Amygdala (tissue), 56 donors: Measurements from ENCODE around the gene ALG8.
"Not testable (repeated sequence)": the region's sequence is repeated elsewhere in the genome, so short reads cannot be mapped to it uniquely, and the experiment has no call there.

Experiments used
- DNase-seq, 56 donors: peaks; one replicate each; lab custom pipeline; 2025; lab: John Stamatoyannopoulos, UW

ALG8 gene

DNA sequence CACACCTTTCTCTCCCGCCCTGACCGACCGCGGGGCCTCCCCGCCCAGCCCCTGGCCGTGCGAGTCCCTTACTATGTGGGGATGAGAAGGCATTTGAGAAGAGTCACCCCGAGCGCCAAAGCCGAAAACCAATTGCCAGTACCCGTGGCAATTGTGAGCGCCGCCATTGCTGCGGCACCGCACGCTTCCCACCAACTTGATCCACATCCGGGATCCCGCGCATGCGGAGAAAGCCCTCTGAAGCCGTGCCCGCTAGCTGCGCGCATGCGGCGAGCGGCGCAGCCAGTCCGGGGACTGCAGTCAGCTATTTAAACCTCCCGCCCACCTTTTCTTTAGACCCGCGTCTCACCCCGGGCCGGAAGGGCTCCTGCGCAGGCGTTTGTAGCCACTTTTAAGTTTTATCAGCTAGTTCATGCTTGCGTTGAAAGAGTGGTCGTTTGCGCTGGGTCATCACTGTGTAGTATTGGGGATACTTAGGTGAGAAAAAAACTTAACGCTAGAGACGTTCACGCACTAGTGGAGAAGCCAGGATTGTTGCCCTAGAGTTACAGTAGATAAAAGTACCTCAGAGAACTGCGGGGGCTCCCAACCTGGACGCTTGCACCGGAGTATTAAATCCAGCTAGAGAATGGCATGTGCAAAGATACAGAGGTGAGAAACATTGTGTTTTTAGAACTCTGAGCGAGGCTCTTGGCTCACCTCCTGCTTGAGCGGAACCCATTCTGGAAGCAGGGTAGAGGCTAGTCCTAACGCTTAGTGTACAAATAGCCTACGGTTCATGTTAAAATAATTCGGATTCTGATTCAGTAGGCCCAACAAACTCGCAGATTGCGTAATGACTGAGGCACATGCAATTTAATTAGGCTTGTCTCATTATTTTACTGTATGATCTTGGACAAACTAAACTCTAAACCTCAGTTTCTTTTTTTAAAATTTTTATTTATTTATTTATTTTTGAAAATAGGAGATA lies at the start of gene ALG8:
TSS of gene ALG8 (minus strand) at position 205 of the 970 bp plus-strand sequence. CDS start at position 167, 38 bp downstream.
- DNase-seq = peak; percentile 60 to 97 (median 88)

DNA sequence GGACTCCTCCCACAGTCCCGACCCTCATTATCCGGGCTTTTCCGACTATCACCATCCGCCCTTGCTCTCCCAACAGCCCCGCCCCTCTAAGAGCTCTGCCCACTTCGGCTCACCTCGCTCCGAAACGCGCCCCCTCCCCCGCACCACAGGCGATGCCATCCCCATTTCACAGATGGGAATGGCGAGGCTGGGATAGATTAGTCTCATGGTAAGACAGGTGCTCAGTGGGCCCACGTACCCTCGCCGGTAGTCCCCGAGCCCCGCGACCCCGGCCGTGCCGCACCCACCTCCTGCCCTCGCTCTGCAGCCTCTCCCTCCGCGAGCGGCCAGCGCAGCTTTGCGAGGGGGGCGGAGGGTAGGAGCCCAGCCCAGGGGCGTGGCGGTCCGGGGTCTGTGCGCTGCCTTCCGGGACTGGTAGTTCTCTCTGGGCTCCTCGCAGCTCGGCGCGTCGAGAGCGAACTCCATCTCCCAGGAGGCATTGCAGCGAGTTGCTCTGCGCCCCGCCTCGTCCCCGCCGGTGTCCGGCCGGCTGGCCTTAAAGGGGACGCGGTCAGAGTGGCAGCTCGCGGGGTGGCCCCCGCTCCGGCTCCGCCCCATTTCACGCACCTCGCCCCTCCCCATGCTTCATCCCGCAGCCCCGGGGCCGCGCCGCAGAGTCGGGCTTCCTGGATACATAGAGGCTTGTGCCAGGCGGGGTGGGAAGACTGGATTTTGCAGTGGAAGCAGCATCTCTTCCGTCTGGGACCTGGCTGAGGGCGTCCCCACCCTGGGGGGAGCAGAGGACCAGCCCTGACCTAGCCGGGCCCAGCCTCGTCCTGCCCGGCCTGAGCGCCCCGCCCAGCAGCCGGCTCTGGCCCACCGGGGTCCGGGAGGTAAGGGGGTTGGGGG lies 49.1 kb upstream of the ALG8 start, which contains the start of the genes KCTD21 and USP35:
TSS of gene KCTD21 (minus strand) at position 341 of the 888 bp plus-strand sequence. CDS start 14,072 bp downstream, outside the sequence.
TSS of gene USP35 (plus strand) at position 634 of the 888 bp plus-strand sequence. CDS start 7,327 bp downstream, outside the sequence.
- DNase-seq = peak; percentile 55 to 99 (median 94)

DNA sequence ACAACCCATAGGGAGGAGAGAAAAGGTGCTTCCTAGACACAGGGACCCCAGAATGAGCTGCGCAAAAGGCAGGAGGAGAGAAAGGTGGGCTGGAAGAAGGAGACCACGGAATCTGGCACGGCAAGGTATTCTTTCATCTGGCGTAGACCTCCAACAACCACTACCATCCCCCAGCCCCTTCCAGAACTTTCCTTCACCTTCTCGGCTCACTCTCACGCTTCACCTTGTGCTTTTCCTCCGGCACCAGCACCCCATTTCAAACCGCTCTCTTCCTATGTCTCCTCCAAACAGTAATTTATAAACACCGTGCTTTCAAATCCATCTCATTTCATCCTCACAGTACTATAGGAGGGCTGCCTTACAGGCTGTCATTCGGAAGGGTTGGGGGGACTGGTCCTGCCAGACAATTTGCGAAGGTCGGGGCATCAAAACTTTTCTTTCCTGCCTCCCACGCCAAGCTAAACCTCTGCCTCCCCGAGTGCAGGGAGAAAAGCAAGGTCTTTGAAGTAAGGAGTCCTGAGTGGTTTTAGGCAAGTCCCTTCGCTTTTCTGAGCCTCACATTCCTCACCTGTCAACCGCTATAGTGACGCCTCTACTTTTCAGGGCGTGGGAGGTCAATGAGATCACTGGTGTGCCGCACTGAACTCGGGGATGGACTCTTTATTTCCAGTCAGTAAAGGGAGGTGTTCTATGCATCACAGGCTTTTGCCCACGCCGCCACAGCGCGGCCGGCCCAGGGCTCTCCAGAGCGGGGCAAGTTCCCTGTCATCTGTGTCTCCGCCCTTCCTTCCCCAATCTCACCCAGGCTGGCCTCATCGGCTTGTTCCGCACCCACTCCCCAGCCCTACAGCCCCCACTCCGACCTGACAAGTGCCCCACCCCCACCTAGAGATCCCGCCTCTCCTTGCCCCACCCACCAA lies 48.2 kb upstream of the ALG8 start:
- peak in 4 of 56 donors; percentile 44 to 87 (median 65) for DNase-seq

DNA sequence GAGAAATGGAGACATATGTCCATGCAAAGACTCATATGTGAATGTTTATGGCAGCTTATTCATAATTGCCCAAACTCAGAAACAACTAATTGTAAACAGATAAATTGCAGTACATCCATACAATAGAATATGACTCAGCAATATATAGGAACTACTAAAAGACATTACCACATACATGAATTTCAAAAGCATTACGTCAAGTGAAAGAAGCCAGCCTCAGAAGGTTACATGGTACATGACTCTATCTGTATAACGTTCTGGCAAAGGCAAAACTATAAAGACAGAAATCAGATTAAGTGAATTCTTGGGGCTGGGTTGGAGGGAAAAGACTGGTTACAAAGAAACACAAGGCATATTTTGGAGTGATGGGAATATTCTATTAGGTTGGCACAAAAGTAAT lies 41.8 kb upstream of the ALG8 start:
- DNase-seq = no peak

DNA sequence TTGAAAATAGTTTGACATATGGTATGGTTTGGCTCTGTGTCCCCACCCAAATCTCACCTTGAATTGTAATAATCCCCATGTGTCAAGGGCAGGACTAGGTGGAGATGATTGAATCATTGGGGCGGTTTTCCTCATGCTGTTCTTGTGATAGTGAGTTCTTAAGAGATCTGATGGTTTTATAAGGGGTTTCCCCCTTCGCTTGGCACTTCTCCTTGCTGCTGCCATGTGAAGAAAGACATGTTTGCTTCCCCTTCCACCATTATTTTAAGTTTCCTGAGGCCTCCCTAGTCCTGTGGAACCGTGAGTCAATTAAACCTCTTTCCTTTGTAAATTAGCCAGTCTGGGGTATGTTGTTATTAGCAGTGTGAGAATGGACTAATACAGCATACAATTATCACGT lies 41.3 kb upstream of the ALG8 start:
- no peak for DNase-seq

DNA sequence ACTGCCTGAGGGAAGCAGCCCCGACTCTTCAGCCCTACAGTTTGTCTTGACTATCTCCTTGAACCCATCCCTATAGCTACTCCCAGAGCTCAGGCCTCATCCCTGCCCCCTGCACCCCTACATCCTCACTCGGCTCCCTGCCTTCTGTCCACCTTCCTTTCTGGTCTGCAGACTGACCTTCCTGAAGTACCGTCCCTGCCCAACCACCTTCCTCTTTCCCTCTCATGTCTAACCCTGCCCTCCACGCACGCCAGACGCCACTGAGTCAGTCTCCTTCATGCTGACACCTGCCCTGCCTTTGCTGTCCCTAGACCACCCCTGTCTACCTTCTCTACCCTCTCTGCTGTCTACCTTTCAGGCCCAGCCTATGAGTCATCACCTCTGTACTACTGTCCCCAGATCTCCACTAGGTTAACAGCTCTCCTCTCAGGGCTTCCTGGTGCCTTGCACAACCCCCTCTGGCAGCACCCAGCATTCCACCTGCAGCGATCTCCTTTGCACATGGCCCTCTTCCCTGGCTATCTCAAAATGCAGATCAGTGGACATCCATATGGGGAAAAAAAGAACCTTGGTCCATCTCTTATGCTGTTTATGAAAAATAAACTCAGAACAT lies 40.1 kb upstream of the ALG8 start:
- no peak for DNase-seq

DNA sequence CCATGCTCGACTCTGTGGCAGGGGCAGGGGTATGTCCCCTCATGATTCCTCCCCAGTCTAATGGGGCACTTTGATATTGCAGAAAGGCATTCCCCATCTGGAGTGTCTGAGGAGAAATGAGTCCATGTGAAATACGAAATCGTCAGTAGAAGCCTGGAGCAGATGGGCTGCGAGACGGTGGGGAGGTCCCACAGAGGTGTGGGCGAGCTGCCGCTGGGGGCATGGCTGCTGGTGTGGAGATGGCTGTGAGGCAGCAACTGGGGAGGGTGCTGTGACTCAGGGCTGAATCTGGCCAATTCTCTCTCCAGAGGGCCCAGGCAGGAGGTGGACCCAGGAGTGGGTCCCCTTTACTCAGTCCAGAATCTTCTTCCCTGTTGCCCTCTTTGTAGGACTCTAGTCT lies 37.8 kb upstream of the ALG8 start:
- DNase-seq = no peak

DNA sequence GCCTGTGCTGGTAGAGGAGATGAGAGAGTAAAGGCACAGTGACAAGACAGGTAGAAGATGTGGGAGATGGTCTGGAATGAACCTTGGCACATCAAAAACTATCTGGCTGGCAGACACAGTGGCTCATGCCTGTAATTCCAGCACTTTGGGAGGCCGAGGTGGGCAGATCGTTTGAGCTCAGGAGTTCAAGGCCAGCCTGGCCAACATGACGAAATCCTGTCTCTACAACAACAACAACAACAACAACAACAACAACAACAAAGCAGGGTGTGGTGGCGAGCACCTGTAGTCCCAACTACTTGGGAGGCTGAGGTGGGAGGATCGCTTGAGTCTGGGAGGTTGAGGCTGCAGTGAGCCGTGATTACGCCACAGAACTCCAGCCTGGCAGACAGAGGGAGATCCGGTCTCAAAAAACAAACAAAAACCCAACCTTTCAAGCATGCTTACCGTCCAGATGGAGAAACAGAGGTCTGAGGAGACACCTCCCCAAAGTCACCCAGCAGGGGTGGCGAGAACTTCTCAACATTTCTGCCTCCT lies 37.2 kb upstream of the ALG8 start:
- DNase-seq = no peak

DNA sequence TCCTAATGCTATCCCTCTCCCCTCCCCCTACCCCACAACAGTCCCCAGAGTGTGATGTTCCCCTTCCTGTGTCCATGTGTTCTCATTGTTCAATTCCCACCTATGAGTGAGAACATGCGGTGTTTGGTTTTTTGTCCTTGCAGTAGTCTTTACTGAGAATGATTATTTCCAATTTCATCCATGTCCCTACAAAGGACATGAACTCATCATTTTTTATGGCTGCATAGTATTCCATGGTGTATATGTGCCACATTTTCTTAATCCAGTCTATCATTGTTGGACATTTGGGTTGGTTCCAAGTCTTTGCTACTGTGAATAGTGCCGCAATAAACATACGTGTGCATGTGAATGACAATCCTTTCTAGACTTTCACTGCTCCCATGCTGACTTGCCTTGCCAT lies 36.4 kb upstream of the ALG8 start:
- not testable (repeated sequence) for DNase-seq

DNA sequence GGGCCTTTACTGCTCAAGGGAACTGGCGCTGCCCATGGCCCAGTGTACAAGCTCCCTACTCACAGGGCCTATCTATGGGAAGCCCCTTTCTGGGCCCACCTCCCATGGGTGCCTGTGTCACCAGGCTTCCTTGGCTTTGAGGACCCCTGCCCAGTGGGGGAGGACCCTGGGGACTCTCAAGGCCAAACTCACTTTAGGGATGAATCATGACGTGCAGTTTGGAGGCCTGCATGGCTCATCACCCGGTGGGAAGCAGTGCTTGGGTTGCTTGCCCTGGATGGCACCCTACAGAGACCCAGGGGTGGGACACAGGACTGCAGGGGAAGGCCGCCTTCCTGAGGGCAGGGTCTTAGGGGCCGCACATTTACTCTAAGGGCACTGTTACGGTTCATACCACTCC lies 32.5 kb upstream of the ALG8 start:
- no peak for DNase-seq

DNA sequence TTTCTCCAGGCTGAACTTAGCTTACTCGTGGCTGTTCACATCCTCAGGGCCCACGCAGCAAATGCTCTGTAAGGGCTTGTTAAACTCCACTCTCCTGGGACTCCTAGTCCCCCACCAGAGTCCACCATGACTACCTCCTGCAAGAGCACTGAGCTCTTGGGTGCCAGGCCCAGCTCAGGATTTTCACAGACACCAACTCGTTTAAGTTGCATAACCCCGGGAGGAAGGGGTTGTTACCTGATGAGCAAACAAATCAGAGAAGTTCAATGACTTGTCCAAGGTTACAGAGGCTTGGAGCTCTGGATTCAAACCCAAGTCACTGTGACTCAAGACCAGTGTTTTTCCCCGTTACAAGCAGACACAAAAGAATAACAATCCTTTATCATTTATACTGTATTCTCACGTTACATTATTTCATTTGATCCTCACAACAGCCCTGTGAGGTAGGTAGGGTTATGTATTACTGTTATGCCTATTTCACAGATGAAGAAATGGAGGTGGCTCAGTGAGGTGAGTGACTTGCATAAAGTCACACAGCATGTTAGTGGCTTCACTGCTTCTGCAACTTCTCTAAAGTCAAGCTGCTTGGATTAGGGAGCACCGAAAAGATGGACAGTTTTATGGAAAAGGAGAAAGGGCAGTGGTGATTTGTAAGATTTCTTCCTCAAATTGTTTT lies 31.6 kb upstream of the ALG8 start:
- no peak for DNase-seq

DNA sequence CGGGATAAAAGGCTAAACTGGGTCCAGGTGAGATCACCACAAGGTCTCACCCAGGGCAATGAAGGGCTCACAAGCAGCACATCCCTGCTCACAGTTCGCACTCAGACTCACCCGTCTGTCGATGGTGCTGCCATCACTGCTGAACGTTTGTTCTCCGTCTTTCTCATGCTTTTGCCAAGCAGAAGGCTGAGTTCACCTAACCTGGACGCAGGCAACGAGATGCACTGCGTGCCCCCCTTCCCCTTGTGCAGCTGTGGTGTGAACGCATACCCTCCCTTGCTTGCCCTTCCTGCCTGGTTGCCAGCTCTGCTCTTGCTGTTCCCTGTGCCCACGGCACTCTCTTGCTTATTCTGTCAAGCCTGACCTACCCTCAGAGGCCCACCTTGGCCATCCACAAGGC lies 31.0 kb upstream of the ALG8 start:
- no peak for DNase-seq

DNA sequence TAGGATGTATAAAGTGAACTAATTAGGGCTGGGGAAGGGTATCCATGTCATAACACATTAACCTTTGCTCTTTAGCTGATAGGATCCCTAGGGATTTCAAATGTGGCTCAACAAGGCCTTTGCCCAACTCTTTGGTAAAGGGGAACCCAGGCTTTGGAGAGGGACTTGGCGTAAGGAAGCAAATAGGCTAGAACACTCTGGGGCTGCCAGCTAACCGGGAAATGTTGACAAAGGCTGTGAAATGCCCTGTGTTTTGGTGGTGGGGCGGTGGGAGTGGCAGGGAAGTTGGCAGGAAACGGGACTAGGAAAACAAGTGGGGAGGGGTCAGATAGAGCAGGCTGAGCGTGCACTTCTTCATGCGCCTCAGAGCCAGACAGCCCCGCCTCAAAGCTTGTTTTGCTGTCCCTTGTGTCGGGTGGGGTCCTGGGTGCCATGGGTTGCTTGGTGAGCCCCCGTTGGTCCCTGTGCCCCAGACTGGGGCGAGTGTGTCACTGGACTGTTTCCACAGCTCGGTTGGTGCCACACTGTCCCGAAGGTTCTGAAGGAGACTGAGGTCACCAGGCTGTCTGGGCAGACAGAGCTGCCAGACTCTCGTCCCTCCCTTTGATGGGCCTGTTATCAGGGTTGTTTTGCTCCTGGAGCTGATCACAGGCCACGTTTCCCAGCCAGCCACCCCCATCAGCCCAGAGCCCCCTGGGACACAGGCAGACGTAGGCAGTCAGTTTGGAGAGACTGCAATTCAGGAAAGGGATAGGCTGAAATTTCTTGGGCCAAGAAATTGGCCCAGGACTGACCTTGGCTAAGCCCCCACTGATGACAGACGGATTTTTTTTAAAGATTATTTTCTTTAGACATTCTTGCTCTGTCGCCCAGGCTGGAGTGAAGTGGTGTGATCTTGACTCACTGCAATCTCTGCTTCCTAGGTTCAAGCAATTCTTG lies 29.4 kb upstream of the ALG8 start:
- peak in 1 of 56 donors; percentile 27 for DNase-seq

DNA sequence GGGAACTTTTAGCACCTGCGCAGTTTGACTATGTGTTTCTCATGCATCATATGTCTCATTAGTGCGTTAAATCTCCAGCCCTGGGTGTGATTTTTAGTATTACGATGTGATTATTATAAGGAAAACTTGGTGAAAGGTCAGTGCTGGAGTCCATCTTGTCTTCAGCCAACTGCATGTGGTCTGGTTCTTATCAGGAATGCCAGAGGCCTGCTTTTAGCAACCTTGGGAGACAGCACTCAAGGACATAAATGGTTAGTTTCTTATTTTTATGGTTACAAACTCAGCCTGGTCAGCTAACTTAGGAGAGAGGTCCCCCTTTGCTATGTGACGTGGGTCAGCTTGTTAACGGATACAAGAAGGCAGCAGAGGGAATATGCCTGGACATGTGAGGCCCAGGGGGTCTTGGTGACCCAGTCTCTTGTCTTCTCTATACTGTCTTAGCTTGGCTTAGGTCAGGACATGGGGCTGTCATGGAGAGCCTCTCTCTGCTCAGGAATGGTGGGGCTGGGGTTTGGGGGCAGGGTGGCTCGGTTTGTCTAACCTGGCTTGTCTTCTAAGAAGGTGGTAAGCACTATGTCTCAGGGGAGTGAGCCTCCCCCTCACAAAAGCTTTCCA lies 27.5 kb upstream of the ALG8 start:
- no peak for DNase-seq

DNA sequence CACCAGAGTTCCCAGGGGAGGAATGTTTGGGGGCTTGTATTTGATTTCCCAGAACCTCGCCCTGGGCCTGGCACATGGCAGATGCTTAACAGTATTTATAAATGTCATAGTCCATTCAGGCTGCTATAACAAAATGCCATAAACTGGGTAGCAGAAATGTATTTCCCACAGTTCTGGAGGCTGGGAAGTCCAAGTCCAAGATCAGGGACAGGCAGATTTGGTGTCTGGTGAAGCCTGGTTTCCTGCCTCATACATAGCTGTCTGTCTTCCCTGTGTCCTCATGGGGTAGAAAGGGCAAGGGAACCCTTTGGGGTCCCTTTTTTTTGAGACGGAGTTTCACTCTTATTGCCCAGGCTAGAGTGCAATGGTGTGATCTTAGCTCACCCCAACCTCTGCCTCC lies 25.0 kb upstream of the ALG8 start:
- no peak for DNase-seq

DNA sequence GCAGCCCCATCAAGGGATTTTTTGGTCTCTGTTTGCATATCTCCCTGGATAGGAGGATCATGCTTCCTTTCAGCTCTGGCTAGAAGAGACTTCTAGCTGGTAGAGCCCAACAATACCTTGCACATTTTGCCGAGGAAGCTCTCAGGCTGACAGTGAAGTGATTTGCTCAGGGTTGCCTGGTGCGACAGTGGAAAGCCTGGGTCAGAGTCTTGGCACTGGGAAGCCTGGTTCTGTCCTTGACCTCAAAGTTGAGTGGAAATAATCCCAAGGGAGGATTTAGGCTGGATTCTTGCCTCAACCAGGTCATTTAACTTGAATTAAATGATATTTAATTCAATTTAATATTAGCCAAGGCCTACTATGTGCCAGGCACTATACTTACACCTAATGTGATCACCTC lies 24.4 kb upstream of the ALG8 start:
- no peak for DNase-seq

DNA sequence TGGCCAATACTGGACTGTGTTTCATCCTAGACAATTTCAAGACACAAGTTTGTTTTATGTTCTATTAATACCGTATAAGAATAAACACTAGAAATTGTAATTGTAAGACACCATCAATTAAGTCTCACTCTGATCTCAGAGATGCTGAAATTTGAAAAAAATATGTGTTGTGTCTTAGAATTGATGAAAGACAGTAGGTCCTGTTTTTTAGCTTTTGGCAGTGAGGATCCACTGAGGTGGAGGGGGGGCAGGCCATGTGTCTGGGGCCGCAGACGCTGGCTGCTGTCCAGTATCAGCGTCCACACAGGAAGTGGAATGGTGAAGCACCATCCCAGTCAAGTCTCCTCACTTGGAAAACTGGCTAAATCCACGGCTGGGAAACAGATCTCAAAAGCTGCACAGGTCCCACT lies 22.5 kb upstream of the ALG8 start:
- DNase-seq = peak in 1 of 56 donors; percentile 8
